Activated CD4-positive, alpha-beta T cell treated with anti-CD3 and anti-CD28 coated beads for 24 hours (primary cell): Measurements from ENCODE around the gene LY86.

Source experiments
- DNase-seq, 2 donors: peaks; one replicate each; pipeline ENCODE4 v3.0.0-alpha.2; 2020; ENCODE audit warnings: low read depth in 2 of 2

The LY86 gene

GRCh38 chr6:6622501-6622900 lies 34.0 kb downstream of the LY86 start:
- DNase-seq = no peak

GRCh38 chr6:6623553-6623952 lies 35.0 kb downstream of the LY86 start:
- DNase-seq = no peak

DNA sequence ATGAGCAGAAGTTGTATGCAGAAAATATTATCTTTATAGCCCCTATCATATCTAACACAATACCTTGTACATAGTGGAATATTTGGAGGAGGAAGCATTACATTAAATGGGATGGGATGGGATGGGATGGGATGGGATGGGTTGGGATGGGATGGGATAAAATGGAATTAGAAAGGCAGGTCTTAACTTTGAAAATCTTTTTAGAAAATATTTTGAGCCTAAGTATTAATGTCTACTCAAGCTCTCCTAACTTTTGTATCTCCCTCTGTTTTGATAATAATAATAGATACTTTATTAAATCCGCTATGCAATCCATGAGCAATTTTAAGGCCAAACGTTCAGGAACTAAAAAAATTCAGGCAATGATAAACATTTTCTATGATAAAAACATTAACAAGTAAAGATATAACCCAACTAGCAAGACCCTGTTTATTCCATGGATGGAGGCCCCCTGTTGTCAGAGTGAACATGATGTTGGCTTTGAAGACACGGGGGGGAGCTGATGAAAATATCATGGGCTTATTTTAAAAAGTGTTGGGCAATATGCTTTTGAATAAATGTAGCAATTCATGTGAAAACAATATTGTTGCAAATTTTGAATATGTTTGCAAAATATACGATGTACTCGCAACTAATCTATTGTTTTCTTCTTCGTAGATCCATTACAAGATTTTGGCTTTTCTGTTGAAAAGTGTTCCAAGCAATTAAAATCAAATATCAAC lies 35.9 kb downstream of the LY86 start:
- no peak for DNase-seq

DNA sequence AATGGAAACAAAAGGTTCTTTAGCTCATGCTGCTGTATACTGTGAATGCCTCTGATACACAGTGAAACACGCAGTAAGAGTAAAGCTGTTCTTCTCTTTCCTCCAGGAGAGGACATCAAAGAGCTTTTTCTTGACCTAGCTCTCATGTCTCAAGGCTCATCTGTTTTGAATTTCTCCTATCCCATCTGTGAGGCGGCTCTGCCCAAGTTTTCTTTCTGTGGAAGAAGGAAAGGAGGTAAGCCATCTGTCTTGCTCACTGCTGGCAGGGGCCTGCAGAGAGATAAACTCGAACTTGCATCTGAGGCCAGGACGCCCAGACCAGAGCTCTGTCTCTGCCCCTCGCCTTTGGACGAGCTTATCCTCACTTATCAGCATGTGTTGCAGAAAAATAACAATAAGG lies 37.7 kb downstream of the LY86 start:
- DNase-seq = no peak

- no peak for DNase-seq
These were observed 40.9 kb downstream of the LY86 start for GRCh38 chr6:6629402-6629801.

DNA sequence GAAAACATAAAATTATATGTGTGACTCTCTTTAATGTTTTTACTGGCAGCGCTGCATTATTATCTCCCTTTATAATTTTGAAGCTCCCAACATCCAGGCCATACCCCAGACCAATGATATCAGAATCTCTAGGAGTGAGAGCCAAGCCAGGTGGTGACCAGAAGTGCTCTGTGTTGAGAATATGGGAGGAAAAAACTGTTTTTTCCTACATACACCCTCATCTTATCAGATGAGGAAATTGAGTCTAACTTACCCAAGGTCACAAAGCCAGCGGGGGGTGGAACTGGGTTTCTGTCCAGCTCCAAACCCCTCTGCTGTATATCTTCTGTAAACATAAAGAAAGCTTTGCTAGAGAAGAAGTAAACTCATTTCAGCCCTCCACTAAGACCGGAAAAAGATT lies 42.5 kb downstream of the LY86 start:
- no peak for DNase-seq

- no peak for DNase-seq
These were observed 43.2 kb downstream of the LY86 start for GRCh38 chr6:6631534-6632276.

GRCh38 chr6:6633898-6634734 lies 45.6 kb downstream of the LY86 start:
- no peak for DNase-seq

DNA sequence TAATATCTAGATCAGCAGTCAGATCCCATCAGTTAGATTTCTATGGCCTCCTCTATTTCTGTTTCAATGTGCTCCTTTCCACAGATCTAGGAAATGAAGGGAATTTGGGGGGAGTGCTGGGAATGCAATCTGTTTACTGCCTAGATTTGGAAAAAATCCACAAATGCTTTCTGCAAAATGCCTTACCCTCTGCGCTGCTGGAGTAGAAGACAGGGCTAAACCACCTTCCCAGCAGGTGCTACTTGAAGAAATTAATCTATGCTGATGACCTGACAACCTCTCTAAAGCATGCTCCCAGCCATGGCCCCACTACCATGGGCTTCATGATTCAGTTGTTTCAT lies 46.2 kb downstream of the LY86 start:
- no peak for DNase-seq

- DNase-seq = no peak
These were observed 46.8 kb downstream of the LY86 start for GRCh38 chr6:6635291-6635690.

GRCh38 chr6:6635869-6636268 lies 47.3 kb downstream of the LY86 start:
- no peak for DNase-seq

GRCh38 chr6:6639572-6639971 lies 51.1 kb downstream of the LY86 start:
- no peak for DNase-seq

DNA sequence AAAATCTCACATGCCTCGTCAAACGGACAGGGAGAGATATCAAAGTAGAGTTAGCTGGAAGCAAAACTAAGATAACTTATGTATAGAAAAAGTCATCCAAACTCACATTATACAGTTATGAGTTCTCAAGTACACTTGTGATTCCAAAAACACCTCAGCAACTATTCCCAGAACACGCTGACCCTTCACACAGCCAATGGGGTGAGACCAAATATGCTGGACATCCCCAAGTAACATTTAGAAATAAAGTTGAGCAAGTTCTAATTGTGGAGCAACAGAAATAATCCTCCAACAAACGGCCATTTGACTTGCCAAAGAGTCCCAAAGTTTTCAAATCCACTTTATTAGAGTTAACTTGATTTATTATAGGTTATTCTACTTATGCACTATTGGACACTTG lies 52.4 kb downstream of the LY86 start:
- no peak for DNase-seq

GRCh38 chr6:6643398-6643797 lies 54.9 kb downstream of the LY86 start:
- no peak for DNase-seq

DNA sequence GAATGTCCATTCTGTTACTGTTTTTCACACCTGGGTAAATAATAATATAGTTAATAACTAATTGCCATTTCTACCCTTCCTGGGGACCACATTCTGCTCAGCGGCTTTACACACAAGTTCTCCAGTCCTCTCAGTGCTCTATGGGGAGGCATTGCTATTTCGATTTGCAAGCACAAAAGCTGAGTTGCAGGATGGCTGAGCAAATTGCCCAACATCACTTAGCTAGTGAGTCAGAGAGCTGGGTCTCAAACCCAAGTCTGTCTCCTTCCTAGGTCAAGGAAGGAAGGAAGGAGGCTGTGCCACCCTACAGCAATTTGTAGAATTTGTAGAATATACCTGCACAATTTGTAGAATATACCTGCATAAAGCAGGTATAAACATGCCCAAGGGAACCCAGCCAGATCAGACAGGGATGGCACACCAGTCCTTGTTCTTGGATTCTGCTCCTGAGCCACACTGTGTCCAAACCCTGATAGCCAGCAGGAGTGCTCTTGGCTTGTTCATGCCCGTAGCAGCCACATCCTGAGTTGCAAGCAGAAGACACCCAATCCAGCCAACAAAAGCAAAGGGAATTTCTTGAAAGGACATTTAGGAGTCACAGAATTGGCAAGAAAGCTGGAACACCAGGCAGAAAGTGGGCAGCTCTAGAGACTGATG lies 56.9 kb downstream of the LY86 start:
- no peak for DNase-seq

- DNase-seq = no peak
These were observed 57.9 kb downstream of the LY86 start for GRCh38 chr6:6646384-6646783.

DNA sequence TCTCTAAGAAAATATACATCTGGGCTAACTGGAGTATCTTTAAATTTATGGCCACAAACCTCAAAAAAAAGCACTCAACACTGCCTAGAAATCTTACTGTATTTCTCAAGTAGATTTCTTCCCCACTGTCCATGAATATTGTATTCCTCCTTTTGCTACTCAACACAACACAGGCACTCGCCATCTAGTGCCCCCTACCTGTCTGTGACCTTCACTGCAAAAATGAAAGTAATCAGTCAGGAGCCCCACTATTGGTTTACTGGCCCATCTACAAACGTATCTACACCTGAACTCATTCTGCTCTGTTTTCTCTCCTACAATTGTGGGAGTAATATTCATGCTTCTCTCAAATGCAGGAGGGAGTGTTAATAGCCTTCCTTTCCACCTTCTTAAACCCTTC lies 58.3 kb downstream of the LY86 start:
- no peak for DNase-seq

DNA sequence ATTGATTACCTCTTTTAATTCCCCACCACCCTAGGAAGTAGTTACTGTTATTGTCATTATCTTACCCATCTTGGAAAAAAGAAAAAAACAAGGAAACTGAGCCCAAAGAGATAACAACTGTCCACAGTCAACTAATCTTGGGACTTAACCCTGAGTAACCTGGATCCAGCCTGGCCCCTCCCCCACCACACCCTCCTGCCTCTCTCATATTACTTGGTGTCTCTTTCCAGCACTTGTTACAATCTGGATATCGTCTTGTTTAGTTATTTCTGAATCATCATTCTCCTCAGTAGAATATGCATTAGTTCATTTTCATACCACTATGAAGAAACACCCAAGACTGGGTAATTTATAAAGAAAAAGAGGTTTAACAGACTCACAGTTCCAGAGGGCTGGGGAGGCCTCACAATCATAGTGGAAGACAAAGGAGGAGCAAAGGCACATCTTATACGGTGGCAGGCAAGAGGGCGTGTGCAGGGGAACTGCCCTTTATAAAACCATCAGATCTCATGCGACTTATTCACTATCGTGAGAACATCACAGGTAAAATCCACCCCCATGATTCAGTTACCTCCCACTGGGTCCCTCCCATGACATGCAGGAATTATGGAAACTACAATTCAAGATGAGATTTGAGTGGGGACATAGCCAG lies 60.3 kb downstream of the LY86 start:
- DNase-seq = no peak

DNA sequence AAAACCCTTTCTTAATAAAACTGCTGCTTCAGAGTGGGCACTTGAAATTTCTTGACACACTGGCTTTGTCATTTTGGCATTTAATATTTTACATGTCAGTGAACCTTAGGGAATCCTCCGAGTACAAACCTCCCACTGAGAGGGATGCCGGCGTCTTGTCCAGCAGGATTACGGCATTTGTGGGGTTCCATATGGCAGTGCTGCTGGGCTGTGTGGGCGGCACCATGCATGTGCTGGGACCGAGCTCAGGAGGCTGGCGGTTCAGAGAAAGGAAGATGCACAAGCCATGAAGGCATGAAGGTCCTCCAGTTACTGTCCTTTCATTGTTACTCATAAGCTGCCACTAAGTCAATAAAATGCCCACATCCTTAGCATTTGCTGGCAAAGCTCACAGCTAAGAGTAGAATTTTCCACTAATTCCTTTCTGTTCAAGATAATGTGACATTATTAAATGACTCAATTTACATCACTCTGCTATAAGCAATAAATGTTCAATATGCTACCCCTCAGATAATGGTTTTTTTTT lies 61.4 kb downstream of the LY86 start:
- DNase-seq = no peak

- DNase-seq = no peak
These were observed 62.3 kb downstream of the LY86 start for GRCh38 chr6:6650839-6651238.

DNA sequence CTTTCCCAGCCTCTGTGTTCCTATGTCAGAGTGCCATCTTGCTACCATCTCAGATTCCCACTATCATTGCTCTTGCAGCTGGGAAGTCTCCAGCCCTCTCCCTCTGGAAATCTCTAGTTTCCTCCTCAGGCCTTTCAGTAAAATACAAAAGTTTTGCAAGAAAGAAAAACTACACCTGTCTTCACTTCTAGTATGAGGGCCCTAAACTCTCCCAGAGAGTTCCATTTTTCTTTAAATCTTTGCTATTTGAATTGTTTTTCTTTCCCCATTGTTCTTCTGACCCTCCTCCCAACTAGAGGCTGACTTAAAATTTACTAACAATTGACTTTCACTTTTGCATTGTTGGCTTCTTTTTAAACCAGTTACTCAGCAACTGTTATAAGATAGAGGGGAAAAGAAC lies 62.8 kb downstream of the LY86 start:
- no peak for DNase-seq

GRCh38 chr6:6652932-6653331 lies 64.4 kb downstream of the LY86 start:
- no peak for DNase-seq
